Endothelial cell of umbilical vein (primary cell): Measurements from ENCODE around the gene NUDCD3.

ENCODE experiments used
- CTCF ChIP-seq, 2 donors: IDR thresholded peaks; 1 replicate in 1 of 2; 2 replicates in 1 of 2; pipeline ENCODE4 v1.5.1; 2011; ENCODE audit warnings: low read length in 2 of 2, mild to moderate bottlenecking in 2 of 2, moderate library complexity in 2 of 2, control low read depth in 1 of 2, inconsistent platforms in 1 of 2, low read depth in 1 of 2; ENCODE audit not compliant: insufficient read depth in 1 of 2; ENCODE audit errors: extremely low read depth in 1 of 2
- EZH2 ChIP-seq: IDR thresholded peaks from 2 replicates; pipeline ENCODE4 v1.6.1; 2012; ENCODE audit warnings: borderline replicate concordance, low read depth, mild to moderate bottlenecking, moderate library complexity, low read length, inconsistent platforms; ENCODE audit not compliant: severe bottlenecking
- FOS ChIP-seq: IDR thresholded peaks from 2 replicates; pipeline ENCODE4 v1.6.1; 2011; ENCODE audit warnings: mild to moderate bottlenecking, low read length, moderate library complexity, borderline replicate concordance; ENCODE audit not compliant: insufficient read depth
- GATA2 ChIP-seq: IDR thresholded peaks from 2 replicates; pipeline ENCODE4 v1.7.0; 2011; ENCODE audit warnings: low read depth, mild to moderate bottlenecking, moderate library complexity, mixed read lengths, low read length; ENCODE audit not compliant: insufficient read length, insufficient read depth
- JUN ChIP-seq: IDR thresholded peaks from 2 replicates; pipeline ENCODE4 v1.6.1; 2011; ENCODE audit warnings: borderline replicate concordance, low read depth; ENCODE audit not compliant: insufficient read length, insufficient read depth
- MAX ChIP-seq: IDR thresholded peaks from 2 replicates; pipeline ENCODE4 v1.6.1; 2011; ENCODE audit not compliant: insufficient read depth, insufficient read length
- MYC ChIP-seq: IDR thresholded peaks from one replicate; pipeline ENCODE4 v1.6.1; 2011; ENCODE audit warnings: mild to moderate bottlenecking, low read depth, low read length
- POLR2A ChIP-seq: IDR thresholded peaks from 2 replicates; pipeline ENCODE4 v1.6.1; 2012; ENCODE audit warnings: low read depth, mild to moderate bottlenecking, control low read depth, low read length
- POLR2AphosphoS5 ChIP-seq: IDR thresholded peaks from 2 replicates; pipeline ENCODE4 v1.6.1; 2012; ENCODE audit warnings: low read depth, mild to moderate bottlenecking, control low read depth, low read length, moderate library complexity; ENCODE audit not compliant: insufficient read depth

GRCh38 chr7:44445986-44446671 is 44.3 kb downstream of the NUDCD3 start:
- TF ChIP-seq EZH2: no peak
- no peak for TF ChIP-seq CTCF (IDR thresholded peaks at IDR 0.05; ENCODE audit: extremely low read depth in 1 of 2, insufficient read depth in 1 of 2, low read depth in 1 of 2, low read length in 2 of 2)
- TF ChIP-seq POLR2A: no peak
- TF ChIP-seq MAX: no peak
- TF ChIP-seq POLR2AphosphoS5: no peak
- TF ChIP-seq GATA2: no peak
- no peak for TF ChIP-seq JUN
- TF ChIP-seq MYC: no peak
- no peak for TF ChIP-seq FOS
